SHP77 (cell line): ENCODE data around the gene ZNF143.

Source experiments
- DNase-seq, 2 experiments: peaks; one replicate each; lab custom pipeline; 2025; lab: John Stamatoyannopoulos, UW

The ZNF143 gene

DNA sequence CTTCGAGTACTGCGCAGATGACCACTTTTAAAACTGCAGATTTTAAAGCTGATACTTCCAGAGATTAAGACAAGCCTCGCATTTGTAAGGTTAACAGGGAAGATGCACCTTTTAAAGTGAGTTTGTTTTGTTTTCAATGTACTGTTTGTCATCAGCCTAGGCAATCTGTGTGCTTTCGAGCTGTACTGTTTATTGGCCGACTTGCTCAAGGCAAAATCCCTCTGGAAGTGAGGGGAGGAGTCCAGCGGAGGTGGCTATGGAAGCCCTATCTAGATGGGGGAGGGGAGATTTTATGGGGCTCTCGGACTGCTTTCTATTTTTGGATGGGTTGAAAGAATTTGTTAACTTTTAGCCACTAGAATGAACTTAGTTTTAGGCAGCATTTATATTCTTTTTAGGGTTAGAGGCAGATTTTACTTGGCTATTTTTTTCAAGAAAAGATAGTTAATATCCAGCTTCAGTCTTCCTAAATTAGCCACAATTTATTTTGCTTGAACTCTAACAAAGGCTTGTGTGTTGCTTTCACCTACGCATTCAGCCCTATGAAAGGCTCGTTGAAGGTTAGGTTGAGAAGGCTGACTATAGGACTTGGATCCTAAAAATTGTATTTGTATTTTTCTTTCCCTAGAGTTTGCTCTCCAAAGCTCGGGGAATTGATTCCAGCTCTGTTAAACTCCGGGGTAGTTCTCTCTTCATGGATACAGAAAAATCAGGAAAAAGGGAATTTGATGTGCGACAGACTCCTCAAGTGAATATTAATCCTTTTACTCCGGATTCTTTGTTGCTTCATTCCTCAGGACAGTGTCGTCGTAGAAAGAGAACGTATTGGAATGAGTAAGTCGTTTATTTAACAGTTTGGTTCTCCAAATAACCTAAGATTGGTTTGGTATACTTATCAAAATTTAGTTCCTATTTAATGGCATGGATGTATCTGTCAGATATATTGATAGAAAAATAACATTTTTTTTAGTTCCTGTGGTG lies 114.7 kb downstream of the ZNF143 start:
- peak; percentile 22 to 26 for DNase-seq

DNA sequence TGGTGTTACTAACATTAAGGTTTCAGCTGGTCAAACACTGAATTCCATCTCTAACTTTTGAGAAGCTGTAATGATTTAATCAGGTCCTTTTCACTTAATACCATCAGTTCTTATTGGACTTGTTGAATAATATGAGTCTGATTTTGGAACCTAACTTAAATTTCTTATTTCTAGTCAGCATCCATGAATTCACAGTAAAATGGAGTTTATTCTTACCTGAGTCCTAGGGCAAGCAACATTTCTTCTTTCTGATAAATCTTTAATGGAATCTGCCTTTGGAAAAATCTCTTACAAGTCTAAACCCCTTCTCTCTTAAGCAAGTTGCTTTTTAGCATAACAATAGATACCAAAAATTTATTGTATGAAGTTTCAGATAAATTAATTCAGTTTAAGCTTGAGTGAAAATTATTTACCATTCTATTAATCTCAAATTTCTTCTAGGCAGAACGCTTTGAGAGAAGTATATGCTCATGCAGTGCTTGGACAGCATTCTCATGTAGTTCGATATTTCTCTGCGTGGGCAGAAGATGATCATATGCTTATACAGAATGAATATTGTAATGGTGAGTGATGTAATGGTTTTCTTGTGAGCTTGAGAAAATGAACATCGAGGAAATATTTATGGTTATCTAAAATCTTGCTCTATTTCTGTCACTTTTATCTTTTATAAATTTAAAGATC lies 116.0 kb downstream of the ZNF143 start:
- DNase-seq = no peak

DNA sequence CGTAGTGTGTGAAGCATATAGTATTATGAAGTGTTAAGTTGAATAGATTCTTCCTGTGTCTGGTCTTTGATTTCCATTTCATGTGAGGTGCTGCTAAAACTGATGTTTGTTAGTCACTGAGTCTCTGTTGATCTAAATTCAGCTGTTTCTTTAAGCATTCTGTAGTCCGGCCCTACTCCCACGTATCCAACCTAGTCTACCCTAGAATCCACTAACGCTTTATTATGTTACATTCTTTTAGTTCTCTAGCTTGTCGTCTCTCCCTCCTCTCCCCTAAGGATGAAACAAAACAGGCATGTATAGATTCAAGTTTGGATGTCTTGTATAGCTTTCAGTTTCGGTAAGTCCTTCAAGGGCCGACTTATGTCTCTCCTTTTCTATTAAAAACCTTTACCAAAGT lies 116.7 kb downstream of the ZNF143 start:
- DNase-seq = no peak
